Kidney (tissue), 14 donors: ENCODE results near the gene CPB1. TPM values are rescaled to one million over a fixed set of nuclear protein-coding genes. Genes with fewer than 3 reads are reported as not detected.

ENCODE experiments used
- DNase-seq, 5 donors: peaks; one replicate each; pipeline ENCODE4 v3.0.0-alpha.2; 2013 to 2020
- FAIRE-seq: peaks from 2 replicates; lab custom pipeline; 2012; peaks lifted over from hg19 to GRCh38; lab: Jason Lieb, UNC
- H3K27ac ChIP-seq, 2 donors: one replicate each; pipeline ENCODE4 v1.7.0; 2013; ENCODE audit warnings: low read depth in 2 of 2, low read length in 2 of 2, inconsistent platforms in 1 of 2
- H3K27me3 ChIP-seq: one replicate; pipeline ENCODE4 v1.7.1; 2013; ENCODE audit warnings: low read length, inconsistent platforms; ENCODE audit not compliant: control insufficient read depth, insufficient read depth
- H3K36me3 ChIP-seq, 3 donors: one replicate each; pipeline versions ENCODE4 v1.7.0 to v1.7.1; 2013; ENCODE audit warnings: low read length in 3 of 3, control low read depth in 1 of 3, inconsistent platforms in 1 of 3; ENCODE audit not compliant: insufficient read depth in 3 of 3, control insufficient read depth in 2 of 3
- H3K4me1 ChIP-seq, 3 donors: one replicate each; pipeline versions ENCODE4 v1.7.0 to v1.7.1; 2013; ENCODE audit warnings: low read length in 3 of 3, inconsistent platforms in 1 of 3, low read depth in 1 of 3; ENCODE audit not compliant: control insufficient read depth in 2 of 3, insufficient read depth in 2 of 3
- H3K4me3 ChIP-seq, 3 donors: one replicate each; pipeline versions ENCODE4 v1.7.0 to v1.8.1; 2013; ENCODE audit warnings: low read length in 3 of 3, control low read depth in 1 of 3, inconsistent platforms in 1 of 3
- H3K9ac ChIP-seq, 3 donors: one replicate each; pipeline versions ENCODE4 v1.7.0 to v1.7.1; 2013; ENCODE audit warnings: low read length in 3 of 3, control low read depth in 1 of 3, inconsistent platforms in 1 of 3
- H3K9me3 ChIP-seq, 3 donors: one replicate each; pipeline versions ENCODE4 v1.7.0 to v1.7.1; 2013; ENCODE audit warnings: low read length in 3 of 3, control low read depth in 1 of 3, inconsistent platforms in 1 of 3; ENCODE audit not compliant: control insufficient read depth in 2 of 3, insufficient read depth in 1 of 3
- intact Hi-C: fragments of 100-400 bp; cut with DNase I; formaldehyde crosslinking; loops from one replicate; pipeline ENCODE4 v1.11.1; 2022
- polyA plus RNA-seq: library from polyadenylated mRNA; stranded (reverse); fragments of 350-450 nt; fragmentation: Illumina TruSeq; extraction: RNeasy Lipid Tissue Mini Kit (QIAGEN cat#74804); gene quantifications from one replicate; pipeline ENCODE4 v1.2.3, GENCODE V29; 2014; ENCODE audit warnings: low read depth, low replicate concordance; ENCODE audit not compliant: insufficient read depth
- total RNA-seq: library from RNA; stranded (reverse); fragmentation: NEBNext Ultra II Directional; extraction: Animal tissue kit (Norgen Biotek cat#: 25700); gene quantifications from one replicate; pipeline ENCODE4 v1.2.1, GENCODE V29; 2021
- TF ChIP-seq, protein P1 (sequence below): IDR thresholded peaks from 3 replicates; pipeline ENCODE4 v1.5.1; 2012; ENCODE audit warnings: mild to moderate bottlenecking, moderate library complexity, borderline replicate concordance; ENCODE audit not compliant: insufficient read depth; ENCODE audit errors: extremely low read depth
- donor health status: control.
- donor health status: control.
- donor health status: control.
- donor health status: control.
- donor health status: control.
- donor health status: DM: yes; HTN: yes; CAD: no.
- donor health status: Normal renal cell carcinoma (clear cell type).

CPB1 gene
- total and polyA plus RNA-seq, 2 donors from 2014 or later = 0.41 TPM; not detected in 1

DNA sequence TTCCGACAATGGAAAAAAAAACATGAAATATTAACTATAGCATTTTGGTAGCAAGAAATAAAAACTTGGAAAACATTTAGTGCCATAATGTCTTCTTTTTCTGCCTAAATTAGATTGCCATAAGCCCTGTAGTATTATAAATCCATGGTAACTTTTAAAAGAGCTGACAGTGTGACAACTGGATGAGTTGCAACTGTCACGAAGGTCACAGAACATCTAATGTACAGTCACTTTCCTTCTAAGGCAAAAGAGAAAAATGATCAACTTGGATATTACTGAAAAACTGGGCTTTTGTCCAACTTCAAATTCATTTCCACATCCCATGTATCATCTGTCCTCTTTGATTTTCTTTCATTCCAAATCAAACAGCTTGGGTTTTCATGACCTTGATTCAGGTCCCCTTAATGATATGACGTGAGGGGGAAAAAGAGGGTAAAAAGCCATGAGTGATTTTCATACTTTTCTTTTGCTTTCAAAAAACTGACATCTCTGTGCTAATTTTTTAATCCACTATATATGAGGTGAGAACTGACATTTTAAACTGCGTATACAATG, 602 bp downstream of the CPB1 start:
- no peaks in the 10 kb centered on the region for H3K27me3 ChIP-seq
- no peaks in the 10 kb centered on the region for H3K4me1 ChIP-seq
- TF ChIP-seq, protein P1, sequence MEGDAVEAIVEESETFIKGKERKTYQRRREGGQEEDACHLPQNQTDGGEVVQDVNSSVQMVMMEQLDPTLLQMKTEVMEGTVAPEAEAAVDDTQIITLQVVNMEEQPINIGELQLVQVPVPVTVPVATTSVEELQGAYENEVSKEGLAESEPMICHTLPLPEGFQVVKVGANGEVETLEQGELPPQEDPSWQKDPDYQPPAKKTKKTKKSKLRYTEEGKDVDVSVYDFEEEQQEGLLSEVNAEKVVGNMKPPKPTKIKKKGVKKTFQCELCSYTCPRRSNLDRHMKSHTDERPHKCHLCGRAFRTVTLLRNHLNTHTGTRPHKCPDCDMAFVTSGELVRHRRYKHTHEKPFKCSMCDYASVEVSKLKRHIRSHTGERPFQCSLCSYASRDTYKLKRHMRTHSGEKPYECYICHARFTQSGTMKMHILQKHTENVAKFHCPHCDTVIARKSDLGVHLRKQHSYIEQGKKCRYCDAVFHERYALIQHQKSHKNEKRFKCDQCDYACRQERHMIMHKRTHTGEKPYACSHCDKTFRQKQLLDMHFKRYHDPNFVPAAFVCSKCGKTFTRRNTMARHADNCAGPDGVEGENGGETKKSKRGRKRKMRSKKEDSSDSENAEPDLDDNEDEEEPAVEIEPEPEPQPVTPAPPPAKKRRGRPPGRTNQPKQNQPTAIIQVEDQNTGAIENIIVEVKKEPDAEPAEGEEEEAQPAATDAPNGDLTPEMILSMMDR = no peak
- H3K9me3 ChIP-seq = no peaks in the 10 kb centered on the region
- intact Hi-C loops = no loop called here
- FAIRE-seq = no peak
- H3K36me3 ChIP-seq = no peaks in the 10 kb centered on the region
- no peak overlapping the region for H3K27ac ChIP-seq
- DNase-seq = peak in 2 of 5 donors; percentile 43 to 51
- no peak overlapping the region for H3K9ac ChIP-seq
- no peak overlapping the region for H3K4me3 ChIP-seq

DNA sequence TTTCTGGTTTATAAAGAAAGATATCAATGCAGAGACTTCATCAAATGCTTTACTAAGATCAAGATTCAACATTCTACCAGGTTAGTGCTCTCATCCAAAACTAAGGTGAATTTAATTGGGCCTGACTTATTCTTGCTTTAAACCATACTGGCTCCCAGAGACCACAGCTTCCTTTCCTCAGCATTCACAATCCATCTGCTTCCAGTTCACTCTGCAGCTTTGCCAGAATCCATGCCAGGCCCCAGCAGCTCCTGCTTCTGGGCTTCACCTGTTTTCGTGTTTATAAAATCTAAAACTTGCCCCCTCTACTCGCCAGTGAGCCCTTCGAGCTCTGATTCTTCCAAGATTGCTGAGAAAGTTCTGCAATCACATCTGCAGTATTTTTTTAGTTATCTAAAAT, 2.3 kb downstream of the CPB1 start:
- no peak for FAIRE-seq
- Histone ChIP-seq H3K27ac (no peak overlapping the region), H3K4me1 (no peaks in the 10 kb centered on the region), H3K36me3 (no peaks in the 10 kb centered on the region), H3K9ac (no peak overlapping the region), H3K9me3 (no peaks in the 10 kb centered on the region), H3K27me3 (no peaks in the 10 kb centered on the region), H3K4me3 (no peak overlapping the region)
- no peak for DNase-seq
- TF ChIP-seq, protein P1 = no peak
- intact Hi-C loops = no loop called here

DNA sequence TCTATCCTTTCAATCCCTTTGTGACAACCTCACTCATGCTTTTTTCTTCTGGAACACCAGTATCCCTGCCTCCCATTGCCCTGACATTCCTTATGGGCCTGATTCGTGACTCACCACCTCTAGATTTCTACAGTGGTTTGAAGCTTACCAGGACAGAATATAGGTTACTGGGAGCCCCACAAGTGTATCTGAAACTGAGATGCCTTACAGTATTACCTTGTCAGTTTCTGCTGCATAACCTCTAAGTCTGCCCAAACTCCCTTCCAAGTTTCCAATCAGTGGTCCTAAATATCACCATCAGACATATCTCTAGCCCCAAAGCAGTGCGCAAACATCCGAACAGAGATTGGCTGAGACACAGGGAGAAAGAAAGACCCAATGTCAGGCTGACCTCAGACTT, 5.6 kb downstream of the CPB1 start:
- TF ChIP-seq, protein P1 = no peak
- no peaks in the 10 kb centered on the region for H3K27me3 ChIP-seq
- H3K9me3 ChIP-seq = no peaks in the 10 kb centered on the region
- H3K9ac ChIP-seq = no peak overlapping the region
- H3K36me3 ChIP-seq = no peaks in the 10 kb centered on the region
- no peaks in the 10 kb centered on the region for H3K4me1 ChIP-seq
- intact Hi-C loops = no loop called here
- H3K4me3 ChIP-seq = no peak overlapping the region
- no peak overlapping the region for H3K27ac ChIP-seq
- FAIRE-seq (no peak), DNase-seq (no peak)

DNA sequence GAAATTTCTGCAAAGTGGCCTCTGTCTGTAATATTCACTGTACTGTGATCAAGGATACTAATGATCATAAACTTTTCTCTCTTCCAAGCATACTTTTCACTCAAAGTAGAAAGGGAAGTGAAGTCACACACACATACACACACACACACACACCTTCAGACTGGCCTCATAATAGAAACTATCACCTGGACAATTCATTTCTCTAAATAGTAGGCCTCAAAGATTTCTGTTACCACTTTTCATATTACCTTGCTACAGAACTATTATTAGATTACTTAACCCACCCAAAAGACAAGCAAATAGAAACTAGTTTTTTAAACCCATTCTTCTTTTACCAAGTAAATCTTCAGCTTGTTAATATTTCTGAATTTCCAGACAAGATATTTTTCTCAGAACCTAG, 12.2 kb downstream of the CPB1 start:
- no peaks in the 10 kb centered on the region for H3K36me3 ChIP-seq
- TF ChIP-seq, protein P1 = no peak
- intact Hi-C loops = no loop called here
- H3K27ac ChIP-seq = no peak overlapping the region
- DNase-seq = no peak
- H3K4me3 ChIP-seq = no peak overlapping the region
- FAIRE-seq = no peak
- H3K4me1 ChIP-seq = no peaks in the 10 kb centered on the region
- H3K9ac ChIP-seq = no peak overlapping the region
- no peaks in the 10 kb centered on the region for H3K9me3 ChIP-seq
- no peaks in the 10 kb centered on the region for H3K27me3 ChIP-seq
